Measurements from ENCODE around the gene BAIAP2L1. TPM values are rescaled to one million over a fixed set of nuclear protein-coding genes. Genes with fewer than 3 reads are reported as not detected.

The BAIAP2L1 gene, protein sequence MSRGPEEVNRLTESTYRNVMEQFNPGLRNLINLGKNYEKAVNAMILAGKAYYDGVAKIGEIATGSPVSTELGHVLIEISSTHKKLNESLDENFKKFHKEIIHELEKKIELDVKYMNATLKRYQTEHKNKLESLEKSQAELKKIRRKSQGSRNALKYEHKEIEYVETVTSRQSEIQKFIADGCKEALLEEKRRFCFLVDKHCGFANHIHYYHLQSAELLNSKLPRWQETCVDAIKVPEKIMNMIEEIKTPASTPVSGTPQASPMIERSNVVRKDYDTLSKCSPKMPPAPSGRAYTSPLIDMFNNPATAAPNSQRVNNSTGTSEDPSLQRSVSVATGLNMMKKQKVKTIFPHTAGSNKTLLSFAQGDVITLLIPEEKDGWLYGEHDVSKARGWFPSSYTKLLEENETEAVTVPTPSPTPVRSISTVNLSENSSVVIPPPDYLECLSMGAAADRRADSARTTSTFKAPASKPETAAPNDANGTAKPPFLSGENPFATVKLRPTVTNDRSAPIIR
- 37.8 to 39.3 TPM (median 38.3 TPM) in 5 replicates for total RNA-seq (2022; extraction: Qiagen RNA extraction)

DNA sequence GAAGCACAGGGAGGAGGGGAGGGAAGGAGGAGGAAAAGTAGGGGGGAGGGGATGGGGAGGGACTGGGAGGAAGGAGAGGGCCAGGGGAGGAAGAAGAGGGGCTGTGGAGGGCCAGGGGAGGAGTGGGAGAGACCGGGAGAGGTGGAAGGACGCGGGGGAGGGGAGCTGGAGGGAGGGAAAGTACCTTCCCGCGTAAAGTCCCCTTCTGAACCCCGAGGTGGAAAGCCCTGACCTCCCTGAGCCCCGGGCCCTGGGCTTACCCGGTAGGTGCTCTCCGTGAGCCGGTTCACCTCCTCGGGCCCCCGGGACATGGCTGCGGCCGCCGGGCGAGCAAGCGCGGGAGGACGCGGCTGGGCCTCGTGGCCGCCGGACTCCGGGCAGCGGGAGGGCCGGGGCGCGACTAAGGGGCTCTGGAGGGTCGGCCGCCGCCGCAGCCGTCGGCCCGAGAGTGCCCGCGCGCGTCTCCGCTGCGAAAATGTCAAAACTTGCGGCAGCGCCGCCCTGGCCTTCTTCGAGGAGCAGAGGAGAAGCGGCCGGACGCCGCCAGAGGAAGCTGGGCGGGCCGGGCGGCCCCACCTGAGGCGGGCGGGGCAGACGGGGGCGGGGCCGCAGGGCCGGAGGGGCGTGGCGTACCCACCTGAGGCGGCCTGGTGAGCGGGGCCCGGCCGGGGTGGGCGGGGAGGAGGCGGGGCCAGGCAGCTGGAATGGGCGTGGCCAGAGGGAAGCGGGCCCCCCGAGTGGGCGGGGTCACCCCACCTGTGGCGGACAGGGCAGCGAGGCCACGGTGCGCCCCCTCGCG lies at the start of gene BAIAP2L1:
Gene BAIAP2L1 (minus strand): TSS at position 549 of the 799 bp plus-strand sequence. CDS start 238 bp downstream, at position 311.

DNA sequence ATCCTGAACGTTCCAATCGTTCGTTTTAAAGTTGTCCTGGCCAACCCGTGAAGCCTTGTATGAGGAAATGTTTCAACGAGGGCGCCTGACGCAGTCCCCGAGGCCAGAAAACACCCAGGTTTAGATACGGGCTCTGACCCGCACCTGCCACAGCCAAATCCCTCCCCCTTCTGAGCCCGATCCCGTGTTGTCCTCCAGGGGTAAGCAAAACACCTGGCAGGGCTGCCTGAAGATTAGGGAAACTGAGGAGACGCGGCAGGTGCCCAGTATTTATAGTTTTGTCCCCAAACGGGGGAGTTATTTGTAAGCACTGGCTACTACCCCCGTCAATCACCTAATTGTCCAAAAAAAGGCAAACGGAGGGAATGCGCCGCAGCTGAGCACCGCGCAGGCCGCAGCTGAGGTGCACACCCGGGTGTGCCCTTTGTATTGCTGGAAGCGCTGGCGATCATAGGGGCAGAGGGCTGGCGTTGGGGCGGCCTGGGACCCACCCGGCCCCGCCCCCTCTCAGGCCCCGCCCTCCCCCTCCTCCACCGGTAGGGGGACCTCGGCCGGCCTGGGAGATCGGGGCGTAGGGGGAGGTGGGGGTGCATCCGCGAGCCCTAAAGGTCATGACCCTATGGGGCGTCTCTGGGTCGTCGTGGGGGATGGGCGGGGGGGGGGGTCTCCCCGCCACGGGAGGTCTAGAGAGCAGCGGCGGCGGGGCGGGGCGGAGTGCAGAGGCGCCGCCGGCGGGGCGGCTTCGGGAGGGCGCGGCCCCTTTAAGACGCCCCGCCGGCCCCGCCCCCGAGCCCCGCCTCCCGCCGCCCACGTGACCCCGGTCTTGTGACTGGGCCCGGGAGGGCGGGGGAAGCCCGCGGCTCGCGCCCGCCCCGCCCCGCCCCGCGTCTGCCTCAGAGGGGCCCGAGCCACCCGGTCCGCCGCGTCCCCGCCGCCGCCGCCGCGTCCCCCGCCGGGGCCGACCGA lies 119.8 kb downstream of the BAIAP2L1 start, which contains the start of gene BRI3:
Gene BRI3 (plus strand): TSS at position 896 of the 966 bp plus-strand sequence. CDS start 110 bp downstream, outside the sequence.

DNA sequence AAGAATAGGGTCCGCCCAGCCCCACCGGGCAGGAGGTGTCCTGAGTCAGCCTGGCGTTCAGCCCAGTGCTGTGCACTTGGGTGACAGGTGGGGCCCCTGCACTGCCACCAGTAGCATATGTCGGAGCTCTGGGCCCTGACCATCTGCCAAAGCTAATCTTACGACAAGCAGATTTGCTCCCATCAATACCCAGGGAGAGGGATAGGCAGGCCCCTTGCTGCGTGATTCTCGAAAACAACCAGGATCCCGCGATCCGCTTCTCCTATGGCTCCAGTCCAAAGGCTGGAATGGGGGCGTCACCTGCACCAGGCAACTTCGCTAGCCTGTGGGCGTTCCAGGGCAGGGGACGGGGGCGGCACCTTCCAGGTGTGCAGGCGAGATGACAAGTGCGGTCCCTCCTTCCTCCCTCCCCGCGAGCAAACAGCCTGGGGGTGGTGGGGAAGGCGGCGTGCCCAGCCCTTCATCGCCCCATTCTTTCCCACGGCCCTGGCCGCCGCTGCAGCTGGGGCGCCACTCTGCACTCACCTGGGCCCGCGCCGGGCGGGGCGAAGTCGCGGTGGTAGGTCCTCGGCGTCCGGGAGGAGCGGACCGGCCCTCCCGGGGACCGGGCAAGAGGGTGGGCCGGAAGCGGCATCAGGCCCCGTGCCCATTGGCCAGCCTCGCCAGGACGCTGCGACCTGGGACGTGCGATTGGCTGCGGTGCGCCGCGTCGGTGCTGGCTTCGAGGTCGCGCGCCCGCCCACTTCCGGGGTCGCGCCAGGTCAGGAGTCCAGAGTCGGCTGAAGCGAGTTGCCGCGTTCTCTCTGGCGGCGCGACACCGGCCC lies 149.1 kb downstream of the BAIAP2L1 start, which contains the start of gene TECPR1:
Gene TECPR1 (minus strand): TSS at position 632 of the 824 bp plus-strand sequence. CDS start 6,086 bp downstream, outside the sequence.

Other genes with a start within 250 kb of the BAIAP2L1 start
- 0.55 to 0.88 TPM (median 0.63 TPM) in 5 replicates for gene BHLHA15, start 189.7 kb downstream of the BAIAP2L1 start, total RNA-seq (2022; extraction: Qiagen RNA extraction)
- gene TECPR1, start 148.9 kb downstream of the BAIAP2L1 start, total RNA-seq (2022; extraction: Qiagen RNA extraction): 7.0 to 8.5 TPM (median 7.8 TPM) in 5 replicates
- gene BRI3, start 119.4 kb downstream of the BAIAP2L1 start, total RNA-seq (2022; extraction: Qiagen RNA extraction): 93.7 to 175 TPM (median 159 TPM) in 5 replicates
- 0.12 to 0.28 TPM (median 0.20 TPM) in 5 replicates for gene NPTX2, start 216.2 kb upstream of the BAIAP2L1 start, total RNA-seq (2022; extraction: Qiagen RNA extraction)